CD4-positive, CD25-positive, alpha-beta regulatory T cell (primary cell): Measurements from ENCODE around the gene IRF4. TPM values are rescaled to one million over a fixed set of nuclear protein-coding genes. Genes with fewer than 3 reads are reported as not detected.
A peak's percentile ranks its signal among the peaks of the same experiment; 100 is the strongest.
"Not testable (repeated sequence)": the region's sequence is repeated elsewhere in the genome, so short reads cannot be mapped to it uniquely, and the experiment has no call there.

Experiments
- ATAC-seq, 2 donors: fragments of 150-1000 bp; cut with Tn5 transposase; one replicate each; pipeline ENCODE4 v1.10.0; 2021; ENCODE audit warnings: low read depth in 2 of 2, moderate number of reproducible peaks in 2 of 2, moderate library complexity in 1 of 2
- DNase-seq, 3 donors: peaks; one replicate each; pipeline versions ENCODE4 v3.0.0 to v3.0.0-alpha.2; 2012 to 2022; ENCODE audit warnings: mixed read lengths in 1 of 3
- H3K27ac ChIP-seq: one replicate; pipeline ENCODE4 v1.7.0; 2013; ENCODE audit warnings: mild to moderate bottlenecking, low read length; ENCODE audit not compliant: insufficient read depth, poor library complexity, severe bottlenecking
- H3K27me3 ChIP-seq: one replicate; pipeline ENCODE4 v1.7.0; 2013; ENCODE audit warnings: low read length; ENCODE audit not compliant: control insufficient read depth, insufficient read depth
- H3K36me3 ChIP-seq: one replicate; pipeline ENCODE4 v1.7.0; 2013; ENCODE audit warnings: mild to moderate bottlenecking, low read length, moderate library complexity; ENCODE audit not compliant: control insufficient read depth, insufficient read depth
- H3K4me1 ChIP-seq: 2 replicates; pipeline ENCODE4 v1.7.0; 2013; ENCODE audit warnings: mild to moderate bottlenecking, low read length; ENCODE audit not compliant: insufficient read depth, control insufficient read depth, poor library complexity, severe bottlenecking
- H3K4me3 ChIP-seq: one replicate; pipeline ENCODE4 v1.7.0; 2013; ENCODE audit warnings: low read depth, mild to moderate bottlenecking, low read length, moderate library complexity
- H3K9me3 ChIP-seq, 2 experiments: 1 replicate in 1 of 2; 2 replicates in 1 of 2; pipeline ENCODE4 v1.7.0; 2013; ENCODE audit warnings: low read length in 2 of 2, mild to moderate bottlenecking in 1 of 2, moderate library complexity in 1 of 2; ENCODE audit not compliant: control insufficient read depth in 2 of 2
- H3K27ac Mint-ChIP-seq, 3 donors: one replicate each; pipeline ENCODE4 v1.8.0; 2020 to 2022; ENCODE audit warnings: mild to moderate bottlenecking in 3 of 3, mixed read lengths in 3 of 3, moderate library complexity in 2 of 3
- H3K27me3 Mint-ChIP-seq: one replicate; pipeline ENCODE4 v1.8.0; 2022; ENCODE audit warnings: mild to moderate bottlenecking, mixed read lengths
- H3K36me3 Mint-ChIP-seq: one replicate; pipeline ENCODE4 v1.8.0; 2020; ENCODE audit warnings: mixed read lengths
- H3K4me1 Mint-ChIP-seq, 4 donors: one replicate each; pipeline ENCODE4 v1.8.0; 2020 to 2022; ENCODE audit warnings: mixed read lengths in 4 of 4, mild to moderate bottlenecking in 1 of 4
- H3K4me3 Mint-ChIP-seq, 4 donors: one replicate each; pipeline ENCODE4 v1.8.0; 2020 to 2022; ENCODE audit warnings: mild to moderate bottlenecking in 4 of 4, mixed read lengths in 4 of 4, moderate library complexity in 3 of 4
- H3K9me3 Mint-ChIP-seq, 7 donors: one replicate each; pipeline ENCODE4 v1.8.0; 2020 to 2022; ENCODE audit warnings: mixed read lengths in 7 of 7, mild to moderate bottlenecking in 3 of 7, moderate library complexity in 2 of 7
- polyA plus RNA-seq, 4 donors: library from polyadenylated mRNA; unstranded; fragments of 300-500 nt; fragmentation: Illumina TruSeq; gene quantifications; one replicate each; pipeline ENCODE4 v1.2.3, GENCODE V29; 2021
- total RNA-seq: library from RNA; stranded (reverse); gene quantifications from one replicate; pipeline ENCODE4 v1.2.3, GENCODE V29; 2022

IRF4 gene
- total and polyA plus RNA-seq, 5 donors from 2014 or later = 9.0 to 71.3 (median 12.2) TPM

- DNase-seq (no peak), ATAC-seq (no peak)
- Mint-ChIP-seq H3K4me3 (no peak overlapping the region), H3K4me1 (peaks cover 0 to 6% (median 3%) of the 10 kb centered on the region in 4 donors), H3K9me3 (peaks cover 0 to 9% (median 0%) of the 10 kb centered on the region in 7 donors), H3K27me3 (peaks cover 15% of the 10 kb centered on the region), H3K27ac (no peak overlapping the region), H3K36me3 (peaks cover 5% of the 10 kb centered on the region)
- H3K36me3 ChIP-seq = no peaks in the 10 kb centered on the region
- no peak overlapping the region for H3K4me3 ChIP-seq
- peaks cover 3% of the 10 kb centered on the region for H3K27me3 ChIP-seq
- no peaks in the 10 kb centered on the region for H3K9me3 ChIP-seq
- peaks cover 5% of the 10 kb centered on the region for H3K4me1 ChIP-seq
- no peak overlapping the region for H3K27ac ChIP-seq
Measured at GRCh38 chr6:370555-370954, 21.0 kb upstream of the IRF4 start.

- H3K27ac ChIP-seq, H3K36me3 Mint-ChIP-seq, ATAC-seq, H3K27me3 ChIP-seq, H3K4me3 ChIP-seq, DNase-seq, H3K4me1 Mint-ChIP-seq, H3K9me3 Mint-ChIP-seq, H3K9me3 ChIP-seq, H3K4me3 Mint-ChIP-seq, H3K27ac Mint-ChIP-seq, H3K4me1 ChIP-seq, H3K36me3 ChIP-seq: not testable (repeated sequence)
- H3K27me3 Mint-ChIP-seq = peaks cover 12% of the 10 kb centered on the region
Measured at GRCh38 chr6:371851-372250, 19.7 kb upstream of the IRF4 start.

DNA sequence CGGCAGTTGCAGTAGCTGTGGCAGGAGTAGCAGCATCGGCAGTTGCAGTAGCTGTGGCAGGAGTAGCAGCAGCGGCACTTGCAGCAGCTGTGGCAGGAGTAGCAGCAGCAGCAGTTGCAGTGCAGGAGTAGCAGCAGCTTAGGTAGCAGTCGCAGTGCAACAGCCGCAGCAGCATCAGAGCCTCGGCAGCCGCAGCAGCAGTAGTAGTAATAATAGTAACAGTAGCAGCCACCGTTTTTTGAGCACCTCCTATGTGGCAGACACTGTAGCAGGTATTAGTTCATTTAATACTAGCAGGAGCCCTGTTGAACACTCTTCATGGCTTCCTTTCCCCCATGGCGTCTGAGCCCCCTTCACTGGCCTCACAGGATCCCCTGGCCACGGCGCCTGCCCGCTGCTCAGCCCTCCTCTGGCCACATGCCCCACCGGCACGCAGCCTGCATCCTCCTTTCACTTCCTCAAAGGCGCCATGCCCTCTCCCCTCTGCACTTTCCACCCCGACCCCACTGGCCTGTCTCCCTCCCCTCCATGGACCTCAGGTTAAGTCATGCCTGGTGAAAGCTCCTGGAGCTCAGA is 19.1 kb upstream of the IRF4 start:
- H3K4me1 ChIP-seq = peaks cover 5% of the 10 kb centered on the region
- H3K27me3 ChIP-seq = peaks cover 3% of the 10 kb centered on the region
- peak in 1 of 2 donors; percentile 27 for ATAC-seq
- no peaks in the 10 kb centered on the region for H3K9me3 ChIP-seq
- H3K4me3 ChIP-seq = no peak overlapping the region
- no peaks in the 10 kb centered on the region for H3K36me3 ChIP-seq
- no peak overlapping the region for H3K27ac ChIP-seq
- Mint-ChIP-seq H3K4me1 (peaks cover 0 to 11% (median 7%) of the 10 kb centered on the region in 4 donors), H3K9me3 (peaks cover 0 to 7% (median 0%) of the 10 kb centered on the region in 7 donors), H3K4me3 (peak overlapping the region in 1 of 4 donors; percentile 86), H3K27ac (no peak overlapping the region), H3K27me3 (peaks cover 8% of the 10 kb centered on the region), H3K36me3 (peaks cover 5% of the 10 kb centered on the region)
- no peak for DNase-seq

DNA sequence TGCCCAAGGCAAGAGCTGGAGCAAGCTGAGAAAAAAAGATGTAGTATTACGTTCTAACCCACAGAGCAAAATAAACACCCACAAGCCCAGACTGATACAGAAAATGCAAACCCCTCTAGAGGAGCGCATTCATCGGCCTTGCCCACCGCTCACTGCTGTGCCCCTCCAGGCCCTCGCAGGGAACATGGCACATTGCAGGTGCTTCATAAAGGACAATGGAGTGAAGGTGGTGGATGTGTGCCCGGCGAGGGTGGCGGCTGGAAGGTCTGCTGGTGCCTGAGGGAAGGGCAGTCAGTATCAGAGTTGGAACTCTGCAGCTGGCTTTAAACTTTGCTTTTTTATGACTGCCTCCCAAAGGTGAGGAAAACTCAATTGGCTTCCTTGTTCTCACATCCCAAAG is 18.5 kb upstream of the IRF4 start:
- no peak overlapping the region for H3K27ac ChIP-seq
- H3K27me3 ChIP-seq = peaks cover 3% of the 10 kb centered on the region
- peaks cover 5% of the 10 kb centered on the region for H3K4me1 ChIP-seq
- Mint-ChIP-seq H3K27ac (no peak overlapping the region), H3K4me1 (peaks cover 0 to 11% (median 7%) of the 10 kb centered on the region in 4 donors), H3K4me3 (no peak overlapping the region), H3K27me3 (peaks cover 8% of the 10 kb centered on the region), H3K36me3 (peaks cover 5% of the 10 kb centered on the region), H3K9me3 (peaks cover 0 to 7% (median 0%) of the 10 kb centered on the region in 7 donors)
- H3K9me3 ChIP-seq = no peaks in the 10 kb centered on the region
- no peak for ATAC-seq
- H3K4me3 ChIP-seq = no peak overlapping the region
- no peaks in the 10 kb centered on the region for H3K36me3 ChIP-seq
- DNase-seq = no peak

DNA sequence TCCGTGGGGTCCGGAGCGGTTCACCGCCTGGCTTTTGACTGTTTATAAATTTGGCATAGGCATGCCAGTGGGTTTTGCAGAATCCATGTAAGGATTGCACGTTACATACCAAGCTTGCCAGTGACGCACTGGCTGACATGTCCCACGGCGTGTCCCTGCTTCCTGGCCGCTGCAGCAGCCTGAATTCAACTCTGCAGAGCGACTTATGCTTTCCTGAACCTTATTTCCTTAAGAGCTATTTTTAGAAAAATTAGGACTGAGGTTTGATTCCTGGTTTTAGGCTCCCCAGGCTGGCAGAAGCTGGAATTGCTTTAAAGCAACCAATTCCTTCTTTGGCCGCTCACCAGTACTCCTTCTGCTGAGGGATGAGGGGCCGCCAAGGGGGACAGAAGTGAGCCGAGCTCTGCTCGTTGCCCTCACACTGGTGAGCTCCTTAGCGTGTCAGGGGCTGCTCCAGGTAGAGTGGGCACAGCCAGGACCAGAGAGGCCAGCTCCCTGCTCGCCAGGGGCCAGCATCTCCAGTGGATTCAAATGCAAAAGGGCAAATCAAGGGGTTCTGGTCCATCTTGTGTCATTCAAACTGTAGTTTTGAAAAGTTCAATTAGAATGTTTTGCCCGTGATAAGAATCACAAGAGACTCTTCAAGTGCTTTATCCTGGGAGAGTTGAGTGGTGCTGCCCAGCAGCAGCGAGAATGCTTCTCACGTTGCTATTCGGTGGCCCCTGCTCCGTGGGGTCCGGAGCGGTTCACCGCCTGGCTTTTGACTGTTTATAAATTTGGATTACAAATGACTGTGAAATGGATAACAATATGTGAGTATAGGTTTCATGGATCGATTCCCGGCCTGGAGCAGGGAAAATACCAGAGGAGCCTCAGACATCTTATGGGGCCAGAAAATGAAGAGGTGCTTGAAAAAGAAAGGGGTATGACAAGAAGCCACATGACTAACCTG is 17.5 kb upstream of the IRF4 start:
- ATAC-seq (no peak), DNase-seq (no peak)
- Mint-ChIP-seq H3K27me3 (peaks cover 8% of the 10 kb centered on the region), H3K4me3 (no peak overlapping the region), H3K9me3 (peaks cover 0 to 7% (median 0%) of the 10 kb centered on the region in 7 donors), H3K36me3 (peaks cover 5% of the 10 kb centered on the region), H3K27ac (no peak overlapping the region), H3K4me1 (peaks cover 0 to 12% (median 10%) of the 10 kb centered on the region in 4 donors)
- no peak overlapping the region for H3K27ac ChIP-seq
- no peaks in the 10 kb centered on the region for H3K36me3 ChIP-seq
- peaks cover 3% of the 10 kb centered on the region for H3K27me3 ChIP-seq
- peaks cover 5% of the 10 kb centered on the region for H3K4me1 ChIP-seq
- no peaks in the 10 kb centered on the region for H3K9me3 ChIP-seq
- no peak overlapping the region for H3K4me3 ChIP-seq

DNA sequence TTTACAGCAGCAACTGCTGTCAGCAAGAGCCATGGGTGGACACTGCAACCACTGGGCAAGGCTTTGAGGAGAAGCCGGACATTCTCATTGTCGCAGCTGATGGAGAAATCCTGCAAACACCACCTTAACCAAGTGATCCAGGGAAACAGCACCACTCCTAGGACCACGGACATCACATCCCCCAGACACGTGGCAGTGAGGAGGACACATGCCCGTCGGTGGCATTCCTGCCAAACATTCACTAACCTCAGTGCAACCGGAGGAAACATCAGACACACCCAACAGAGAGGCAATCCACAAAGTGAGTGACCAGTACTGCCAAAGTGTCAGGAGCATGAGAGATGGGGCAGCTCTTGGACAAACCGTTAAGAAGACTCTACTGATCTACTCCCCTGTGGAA is 16.6 kb upstream of the IRF4 start:
- no peaks in the 10 kb centered on the region for H3K9me3 ChIP-seq
- H3K9me3 Mint-ChIP-seq = peaks cover 0 to 7% (median 0%) of the 10 kb centered on the region in 7 donors
- peaks cover 0 to 15% (median 10%) of the 10 kb centered on the region in 4 donors for H3K4me1 Mint-ChIP-seq
- H3K36me3 Mint-ChIP-seq = no peaks in the 10 kb centered on the region
- peaks cover 5% of the 10 kb centered on the region for H3K4me1 ChIP-seq
- peaks cover 3% of the 10 kb centered on the region for H3K27me3 ChIP-seq
- peaks cover 8% of the 10 kb centered on the region for H3K27me3 Mint-ChIP-seq
- H3K4me3 Mint-ChIP-seq = peak overlapping the region in 1 of 4 donors; percentile 30
- H3K27ac ChIP-seq = no peak overlapping the region
- no peak for ATAC-seq
- no peak for DNase-seq
- H3K4me3 ChIP-seq = no peak overlapping the region
- H3K27ac Mint-ChIP-seq = no peak overlapping the region
- no peaks in the 10 kb centered on the region for H3K36me3 ChIP-seq

- Histone ChIP-seq H3K4me1 (peaks cover 5% of the 10 kb centered on the region), H3K9me3 (no peaks in the 10 kb centered on the region), H3K27me3 (peaks cover 3% of the 10 kb centered on the region), H3K36me3 (no peaks in the 10 kb centered on the region), H3K4me3 (no peak overlapping the region), H3K27ac (no peak overlapping the region)
- Mint-ChIP-seq H3K9me3 (peaks cover 0 to 5% (median 0%) of the 10 kb centered on the region in 7 donors), H3K36me3 (no peaks in the 10 kb centered on the region), H3K4me3 (no peak overlapping the region), H3K27me3 (peaks cover 8% of the 10 kb centered on the region), H3K27ac (peak overlapping the region in 1 of 3 donors; percentile 3), H3K4me1 (peaks cover 0 to 22% (median 10%) of the 10 kb centered on the region in 4 donors)
- no peak for DNase-seq
- ATAC-seq = no peak
Measured at GRCh38 chr6:376827-377640, 14.5 kb upstream of the IRF4 start.
